ENCODE results near the gene MPND.

DNA sequence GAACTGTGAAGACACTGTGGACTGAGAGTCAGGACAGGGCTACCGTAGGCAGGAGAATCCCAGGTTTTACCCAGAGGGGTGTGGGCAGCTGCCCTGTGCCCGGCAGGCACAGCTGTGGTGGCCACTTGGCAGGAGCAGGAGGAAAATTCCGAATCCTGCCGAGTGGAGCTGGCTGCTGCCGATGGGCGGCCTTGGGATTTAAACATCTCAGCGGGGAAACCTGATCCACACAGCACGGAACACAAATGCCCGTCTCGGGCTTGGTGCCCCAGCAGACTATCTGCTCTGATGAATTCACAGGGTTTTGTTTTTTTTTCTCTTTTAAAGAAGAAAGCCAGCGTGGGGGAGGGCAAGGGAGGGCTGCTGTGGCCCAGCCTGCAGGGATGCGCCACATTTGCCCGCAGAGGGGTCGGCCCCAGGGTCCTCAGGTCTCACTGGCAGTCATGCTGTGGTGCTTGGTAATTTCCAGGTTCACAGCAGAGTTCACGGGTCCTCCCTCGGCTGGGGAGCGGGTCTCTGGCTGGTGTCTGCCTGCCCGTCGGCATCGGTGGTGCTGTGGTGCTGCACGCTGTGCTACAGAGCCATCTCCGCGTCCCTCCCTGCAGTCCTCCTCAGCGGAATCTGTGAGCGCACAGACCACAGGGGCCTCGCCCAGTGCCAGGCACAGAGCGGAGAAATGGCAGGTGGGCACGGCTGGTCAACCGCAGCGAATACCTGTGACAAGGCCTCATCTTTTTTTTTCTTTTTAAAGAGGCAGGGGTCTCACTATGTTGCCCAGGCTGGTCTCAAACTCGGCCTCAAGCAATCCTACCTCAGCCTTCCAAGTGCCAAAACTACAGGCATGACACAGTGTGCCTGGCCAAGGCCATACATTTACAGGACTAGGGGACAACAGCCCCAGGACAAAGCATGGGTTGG, 28.1 kb downstream of the MPND start:
- TF ChIP-seq POLR2A (IDR thresholded peaks at IDR 0.05), result no peak
- TF ChIP-seq CTCF (IDR thresholded peaks at IDR 0.05), result no peak
